Measurements from ENCODE around the gene L3MBTL4. TPM values are rescaled to one million over a fixed set of nuclear protein-coding genes. Genes with fewer than 3 reads are reported as not detected.

The L3MBTL4 gene
- total and polyA plus RNA-seq, 8 donors, result 2.5 to 15.1 (median 6.4) TPM

DNA sequence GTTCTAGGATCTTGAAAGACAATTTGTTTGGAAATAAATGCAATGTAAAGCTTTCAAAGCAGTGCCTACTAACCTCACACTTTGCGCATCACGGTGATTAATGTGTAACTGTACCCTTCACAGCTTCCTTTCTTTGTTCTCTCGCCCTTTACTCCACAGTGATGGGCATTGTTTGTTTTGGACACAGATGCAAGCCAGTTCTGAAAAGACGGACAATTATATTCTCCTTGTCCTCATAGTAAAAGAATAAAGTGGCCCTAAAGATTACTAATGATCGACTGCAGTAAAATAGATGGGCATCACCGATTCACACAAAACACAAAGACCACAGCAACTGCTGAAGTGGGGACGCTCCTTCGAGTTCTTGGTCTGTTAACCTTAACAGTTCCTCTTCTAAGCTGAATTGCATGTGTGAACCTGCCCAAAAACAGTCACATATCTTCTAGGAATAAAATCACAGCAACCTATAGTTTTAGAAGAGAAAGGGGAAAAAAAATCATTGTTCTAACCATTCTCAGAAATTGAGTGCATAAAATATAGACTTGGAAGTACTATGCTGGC lies 7.7 kb downstream of the L3MBTL4 start:
- Histone ChIP-seq H3K27me3 (no peaks in the 10 kb centered on the region), H3K4me1 (no peaks in the 10 kb centered on the region), H3K27ac (no peak overlapping the region), H3K36me3 (no peaks in the 10 kb centered on the region), H3K9me3 (no peaks in the 10 kb centered on the region), H3K4me3 (no peak overlapping the region)
- intact Hi-C loops (cut with DNase I), result no loop called here
- TF ChIP-seq, protein P1, sequence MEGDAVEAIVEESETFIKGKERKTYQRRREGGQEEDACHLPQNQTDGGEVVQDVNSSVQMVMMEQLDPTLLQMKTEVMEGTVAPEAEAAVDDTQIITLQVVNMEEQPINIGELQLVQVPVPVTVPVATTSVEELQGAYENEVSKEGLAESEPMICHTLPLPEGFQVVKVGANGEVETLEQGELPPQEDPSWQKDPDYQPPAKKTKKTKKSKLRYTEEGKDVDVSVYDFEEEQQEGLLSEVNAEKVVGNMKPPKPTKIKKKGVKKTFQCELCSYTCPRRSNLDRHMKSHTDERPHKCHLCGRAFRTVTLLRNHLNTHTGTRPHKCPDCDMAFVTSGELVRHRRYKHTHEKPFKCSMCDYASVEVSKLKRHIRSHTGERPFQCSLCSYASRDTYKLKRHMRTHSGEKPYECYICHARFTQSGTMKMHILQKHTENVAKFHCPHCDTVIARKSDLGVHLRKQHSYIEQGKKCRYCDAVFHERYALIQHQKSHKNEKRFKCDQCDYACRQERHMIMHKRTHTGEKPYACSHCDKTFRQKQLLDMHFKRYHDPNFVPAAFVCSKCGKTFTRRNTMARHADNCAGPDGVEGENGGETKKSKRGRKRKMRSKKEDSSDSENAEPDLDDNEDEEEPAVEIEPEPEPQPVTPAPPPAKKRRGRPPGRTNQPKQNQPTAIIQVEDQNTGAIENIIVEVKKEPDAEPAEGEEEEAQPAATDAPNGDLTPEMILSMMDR (IDR thresholded peaks at IDR 0.05), result no peak
- FAIRE-seq (no peak), DNase-seq (no peak), ATAC-seq (no peak)
- 78 to 88% methylated on average over 8 of the region's 8 CpGs for WGBS, 2 donors

DNA sequence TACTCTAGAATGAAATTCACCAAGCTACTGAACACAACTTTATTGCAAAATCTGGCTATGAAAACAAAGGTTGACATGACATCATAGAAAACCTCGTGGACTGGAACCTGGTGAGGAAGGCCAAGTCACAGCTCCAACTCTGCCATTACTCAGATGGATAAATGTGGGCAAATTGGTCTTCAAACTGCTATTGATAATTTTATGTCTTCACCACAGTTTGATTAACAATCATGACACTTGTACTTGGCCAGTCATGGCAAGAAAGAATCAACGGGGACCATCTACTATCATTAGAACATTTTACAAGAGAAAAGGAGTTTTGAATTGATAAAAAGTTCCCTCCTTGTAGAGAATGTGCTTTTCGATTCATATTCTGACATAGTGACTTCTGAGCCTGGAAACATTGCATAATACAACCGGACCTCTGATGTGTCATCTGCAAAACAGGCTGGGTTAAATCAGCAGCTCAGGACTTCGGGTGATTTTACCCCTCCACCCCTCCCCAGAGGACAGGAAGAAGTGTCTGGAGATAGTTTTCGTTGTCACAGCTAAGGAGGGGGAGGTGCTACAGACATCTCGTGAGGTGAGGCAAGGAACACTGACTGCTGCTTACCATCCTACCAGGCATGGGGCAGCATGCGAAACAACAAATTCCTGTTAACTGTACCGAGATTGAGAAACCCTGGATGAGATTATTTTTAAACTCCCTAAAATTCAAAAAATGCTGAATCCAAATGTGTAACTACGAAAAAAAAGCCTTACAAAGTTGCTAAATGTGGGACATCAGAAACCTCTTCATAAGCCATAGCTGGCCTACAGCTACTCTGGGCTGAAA lies 8.4 kb downstream of the L3MBTL4 start:
- no peak for DNase-seq
- no peak overlapping the region for H3K27ac ChIP-seq
- no peaks in the 10 kb centered on the region for H3K36me3 ChIP-seq
- H3K4me3 ChIP-seq, result no peak overlapping the region
- WGBS, 2 donors, result 73 to 81% methylated on average over 10 of the region's 10 CpGs
- H3K4me1 ChIP-seq, result no peaks in the 10 kb centered on the region
- H3K27me3 ChIP-seq, result no peaks in the 10 kb centered on the region
- FAIRE-seq, result no peak
- intact Hi-C loops (cut with DNase I), result no loop called here
- TF ChIP-seq, protein P1 (IDR thresholded peaks at IDR 0.05), result no peak
- peak in 3 of 4 donors; percentile 15 to 74 (median 41) for ATAC-seq
- H3K9me3 ChIP-seq, result no peaks in the 10 kb centered on the region

DNA sequence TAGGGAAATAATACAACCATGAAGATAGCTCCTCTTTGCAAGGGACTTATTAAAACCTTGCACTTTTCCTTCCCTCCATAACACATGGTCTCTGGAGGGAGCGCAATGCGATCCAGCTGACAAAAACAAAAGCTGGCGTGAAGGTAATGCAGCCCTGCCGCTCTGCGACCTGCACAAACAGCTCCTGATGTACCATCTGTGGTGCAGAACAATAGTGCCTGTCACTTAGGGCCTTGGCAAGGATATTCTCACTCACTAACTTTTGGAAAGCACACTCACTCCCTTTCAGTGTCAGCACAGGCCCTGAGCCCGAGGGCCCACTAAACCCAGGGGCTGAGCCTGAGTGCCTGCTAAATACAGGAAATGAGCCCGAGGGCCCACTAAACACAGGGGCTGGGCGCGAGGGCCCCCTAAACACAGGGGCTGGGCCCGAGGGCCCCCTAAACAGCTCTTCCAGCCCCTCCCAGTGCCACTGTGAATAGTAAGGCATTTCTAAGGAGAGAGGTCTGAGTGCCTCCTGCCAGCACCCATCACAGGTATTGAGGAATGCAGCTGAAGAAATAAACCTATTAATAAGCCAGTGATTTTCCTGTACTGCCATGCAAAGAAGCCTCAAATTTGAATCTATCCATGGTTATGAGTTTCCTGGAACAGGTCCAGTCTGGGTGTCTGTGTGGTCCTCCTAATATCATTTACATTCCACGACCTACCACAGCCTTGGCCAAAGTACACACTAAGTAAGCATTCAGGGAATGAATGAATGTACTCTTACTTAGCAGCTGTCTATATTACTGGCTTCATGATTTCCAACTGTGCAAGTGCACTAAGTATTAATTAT lies 9.3 kb downstream of the L3MBTL4 start:
- peak in 1 of 4 donors; percentile 14 for ATAC-seq
- no peak overlapping the region for H3K27ac ChIP-seq
- no peaks in the 10 kb centered on the region for H3K36me3 ChIP-seq
- no peaks in the 10 kb centered on the region for H3K27me3 ChIP-seq
- FAIRE-seq, result no peak
- TF ChIP-seq, protein P1 (IDR thresholded peaks at IDR 0.05), result no peak
- no peak for DNase-seq
- H3K9me3 ChIP-seq, result no peaks in the 10 kb centered on the region
- H3K4me3 ChIP-seq, result no peak overlapping the region
- H3K4me1 ChIP-seq, result no peaks in the 10 kb centered on the region
- 80 to 83% methylated on average over 11 of the region's 11 CpGs for WGBS, 2 donors
- intact Hi-C loops (cut with DNase I), result no loop called here

DNA sequence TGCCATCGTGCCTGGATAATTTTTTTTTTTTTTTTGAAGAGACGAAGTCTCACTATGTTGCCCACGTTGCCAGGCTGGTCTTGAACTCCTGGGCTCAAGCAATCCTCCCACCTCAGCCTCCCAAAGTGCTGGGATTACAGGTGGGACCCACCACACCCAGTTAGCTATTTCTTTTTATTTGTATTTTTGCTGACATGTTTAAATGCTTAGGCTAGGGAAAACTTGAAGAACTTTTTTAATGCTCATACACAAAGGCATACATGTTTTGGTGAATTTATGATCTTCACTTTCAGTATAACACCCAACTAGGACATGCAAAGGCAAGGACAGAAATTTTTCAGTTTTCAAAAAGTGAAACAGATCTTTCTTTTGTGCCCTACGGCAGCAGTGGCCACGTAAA lies 9.9 kb downstream of the L3MBTL4 start:
- no peak overlapping the region for H3K27ac ChIP-seq
- H3K27me3 ChIP-seq, result no peaks in the 10 kb centered on the region
- H3K36me3 ChIP-seq, result no peaks in the 10 kb centered on the region
- FAIRE-seq (no peak), ATAC-seq (no peak), DNase-seq (no peak)
- H3K4me1 ChIP-seq, result no peaks in the 10 kb centered on the region
- H3K4me3 ChIP-seq, result no peak overlapping the region
- TF ChIP-seq, protein P1 (IDR thresholded peaks at IDR 0.05), result no peak
- 88 to 94% methylated on average over 5 of the region's 5 CpGs for whole genome bisulfite sequencing, 2 donors
- no peaks in the 10 kb centered on the region for H3K9me3 ChIP-seq
- intact Hi-C loops (cut with DNase I), result no loop called here
